ENCODE measurements around the gene CFDP1.

Gene CFDP1

GRCh38 chr16:75310541-75310940 lies 122.8 kb downstream of the CFDP1 start:
- TF ChIP-seq, protein P1, sequence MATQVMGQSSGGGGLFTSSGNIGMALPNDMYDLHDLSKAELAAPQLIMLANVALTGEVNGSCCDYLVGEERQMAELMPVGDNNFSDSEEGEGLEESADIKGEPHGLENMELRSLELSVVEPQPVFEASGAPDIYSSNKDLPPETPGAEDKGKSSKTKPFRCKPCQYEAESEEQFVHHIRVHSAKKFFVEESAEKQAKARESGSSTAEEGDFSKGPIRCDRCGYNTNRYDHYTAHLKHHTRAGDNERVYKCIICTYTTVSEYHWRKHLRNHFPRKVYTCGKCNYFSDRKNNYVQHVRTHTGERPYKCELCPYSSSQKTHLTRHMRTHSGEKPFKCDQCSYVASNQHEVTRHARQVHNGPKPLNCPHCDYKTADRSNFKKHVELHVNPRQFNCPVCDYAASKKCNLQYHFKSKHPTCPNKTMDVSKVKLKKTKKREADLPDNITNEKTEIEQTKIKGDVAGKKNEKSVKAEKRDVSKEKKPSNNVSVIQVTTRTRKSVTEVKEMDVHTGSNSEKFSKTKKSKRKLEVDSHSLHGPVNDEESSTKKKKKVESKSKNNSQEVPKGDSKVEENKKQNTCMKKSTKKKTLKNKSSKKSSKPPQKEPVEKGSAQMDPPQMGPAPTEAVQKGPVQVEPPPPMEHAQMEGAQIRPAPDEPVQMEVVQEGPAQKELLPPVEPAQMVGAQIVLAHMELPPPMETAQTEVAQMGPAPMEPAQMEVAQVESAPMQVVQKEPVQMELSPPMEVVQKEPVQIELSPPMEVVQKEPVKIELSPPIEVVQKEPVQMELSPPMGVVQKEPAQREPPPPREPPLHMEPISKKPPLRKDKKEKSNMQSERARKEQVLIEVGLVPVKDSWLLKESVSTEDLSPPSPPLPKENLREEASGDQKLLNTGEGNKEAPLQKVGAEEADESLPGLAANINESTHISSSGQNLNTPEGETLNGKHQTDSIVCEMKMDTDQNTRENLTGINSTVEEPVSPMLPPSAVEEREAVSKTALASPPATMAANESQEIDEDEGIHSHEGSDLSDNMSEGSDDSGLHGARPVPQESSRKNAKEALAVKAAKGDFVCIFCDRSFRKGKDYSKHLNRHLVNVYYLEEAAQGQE (IDR thresholded peaks at IDR 0.05; ENCODE audit: low read depth) = no peak
- TF ChIP-seq EGR1 (IDR thresholded peaks at IDR 0.05) (no peak), YY1 (IDR thresholded peaks at IDR 0.05; ENCODE audit: low read depth) (no peak), TAF1 (IDR thresholded peaks at IDR 0.05; ENCODE audit: low read depth) (no peak), EP300 (IDR thresholded peaks at IDR 0.05; ENCODE audit: borderline replicate concordance) (no peak), NFIC (IDR thresholded peaks at IDR 0.05) (no peak), CEBPB (IDR thresholded peaks at IDR 0.05) (no peak), RAD21 (IDR thresholded peaks at IDR 0.05; ENCODE audit: low read depth) (no peak), CREB1 (IDR thresholded peaks at IDR 0.05; ENCODE audit: low read depth) (no peak), ZBTB7A (IDR thresholded peaks at IDR 0.05; ENCODE audit: low read depth) (no peak)
- TF ChIP-seq, protein P2, sequence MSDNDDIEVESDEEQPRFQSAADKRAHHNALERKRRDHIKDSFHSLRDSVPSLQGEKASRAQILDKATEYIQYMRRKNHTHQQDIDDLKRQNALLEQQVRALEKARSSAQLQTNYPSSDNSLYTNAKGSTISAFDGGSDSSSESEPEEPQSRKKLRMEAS (IDR thresholded peaks at IDR 0.05) = no peak

DNA sequence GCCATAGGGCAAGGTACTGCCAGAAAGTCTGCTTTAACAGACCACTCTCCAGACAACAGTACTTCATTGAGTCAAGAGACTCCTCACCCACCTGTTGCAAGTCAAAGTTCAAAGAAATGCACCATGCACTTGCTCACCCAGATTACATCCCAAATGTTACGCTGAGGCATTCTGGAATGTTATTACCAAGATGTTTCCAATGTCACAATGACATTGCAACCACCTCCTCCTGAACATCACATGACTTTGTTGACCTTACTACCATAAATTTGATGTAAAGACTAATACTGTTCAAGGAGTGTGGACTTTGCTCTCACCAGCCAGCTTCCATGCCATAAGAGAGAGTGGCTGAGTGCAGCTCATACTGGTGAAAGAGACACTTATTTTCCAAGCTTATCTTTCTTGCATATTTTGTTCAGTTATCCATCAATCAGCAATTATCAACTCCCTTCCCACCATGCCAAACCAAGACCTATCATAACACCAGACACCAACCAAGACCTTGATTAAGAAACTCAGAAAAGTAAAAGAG lies 123.3 kb downstream of the CFDP1 start:
- TF ChIP-seq TCF12 (IDR thresholded peaks at IDR 0.05; ENCODE audit: low read depth) (no peak), CEBPB (IDR thresholded peaks at IDR 0.05) (no peak), EP300 (IDR thresholded peaks at IDR 0.05; ENCODE audit: borderline replicate concordance) (no peak), FOXM1 (IDR thresholded peaks at IDR 0.05; ENCODE audit: borderline replicate concordance, low read depth) (no peak), USF1 (IDR thresholded peaks at IDR 0.05) (no peak), TEAD4 (IDR thresholded peaks at IDR 0.05) (no peak), ZBTB7A (IDR thresholded peaks at IDR 0.05; ENCODE audit: low read depth) (no peak), NFIC (IDR thresholded peaks at IDR 0.05) (no peak), YY1 (IDR thresholded peaks at IDR 0.05; ENCODE audit: low read depth) (no peak)
- TF ChIP-seq, protein P2 (IDR thresholded peaks at IDR 0.05) = no peak

- TF ChIP-seq CEBPB (IDR thresholded peaks at IDR 0.05) (no peak), FOXM1 (IDR thresholded peaks at IDR 0.05; ENCODE audit: borderline replicate concordance, low read depth) (no peak), RAD21 (IDR thresholded peaks at IDR 0.05; ENCODE audit: low read depth) (no peak), EP300 (IDR thresholded peaks at IDR 0.05; ENCODE audit: borderline replicate concordance) (no peak), NFIC (IDR thresholded peaks at IDR 0.05) (no peak), YY1 (IDR thresholded peaks at IDR 0.05; ENCODE audit: low read depth) (no peak), USF1 (IDR thresholded peaks at IDR 0.05) (no peak)
Observed at GRCh38 chr16:75309156-75309555, 124.1 kb downstream of the CFDP1 start.

GRCh38 chr16:75308011-75308410 lies 125.3 kb downstream of the CFDP1 start:
- TF ChIP-seq EP300 (IDR thresholded peaks at IDR 0.05; ENCODE audit: borderline replicate concordance) (no peak), EGR1 (IDR thresholded peaks at IDR 0.05) (no peak), CEBPB (IDR thresholded peaks at IDR 0.05) (no peak), RAD21 (IDR thresholded peaks at IDR 0.05; ENCODE audit: low read depth) (no peak), NFIC (IDR thresholded peaks at IDR 0.05) (no peak), TAF1 (IDR thresholded peaks at IDR 0.05; ENCODE audit: low read depth) (no peak), TEAD4 (IDR thresholded peaks at IDR 0.05) (no peak), YY1 (IDR thresholded peaks at IDR 0.05; ENCODE audit: low read depth) (no peak), TCF12 (IDR thresholded peaks at IDR 0.05; ENCODE audit: low read depth) (no peak), FOXM1 (IDR thresholded peaks at IDR 0.05; ENCODE audit: borderline replicate concordance, low read depth) (no peak), ZBTB7A (IDR thresholded peaks at IDR 0.05; ENCODE audit: low read depth) (no peak), CREB1 (IDR thresholded peaks at IDR 0.05; ENCODE audit: low read depth) (no peak)
- TF ChIP-seq, protein P2 (IDR thresholded peaks at IDR 0.05) = no peak
- TF ChIP-seq, protein P1 (IDR thresholded peaks at IDR 0.05; ENCODE audit: low read depth) = no peak

DNA sequence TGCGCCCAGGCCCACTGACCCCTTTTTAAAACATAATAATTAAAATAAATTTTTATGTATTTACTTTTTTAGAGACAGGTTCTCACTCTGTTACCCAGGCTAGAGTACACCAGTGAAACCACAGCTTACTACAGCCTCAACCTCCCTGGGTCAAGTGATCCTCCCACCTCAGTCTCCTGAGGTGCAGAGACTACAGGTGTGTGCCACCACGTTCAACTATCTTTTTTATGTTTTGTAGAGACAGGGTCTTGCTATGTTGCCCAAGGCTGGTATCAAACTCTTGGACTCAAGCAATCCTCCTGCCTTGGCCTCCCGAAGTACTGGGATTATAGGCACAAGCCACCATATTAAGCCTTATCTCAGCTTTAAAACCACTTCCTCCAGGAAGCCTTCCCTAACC lies 125.8 kb downstream of the CFDP1 start:
- TF ChIP-seq USF1 (IDR thresholded peaks at IDR 0.05) (no peak), FOXM1 (IDR thresholded peaks at IDR 0.05; ENCODE audit: borderline replicate concordance, low read depth) (no peak), TEAD4 (IDR thresholded peaks at IDR 0.05) (no peak), EGR1 (IDR thresholded peaks at IDR 0.05) (no peak), RAD21 (IDR thresholded peaks at IDR 0.05; ENCODE audit: low read depth) (no peak), CEBPB (IDR thresholded peaks at IDR 0.05) (no peak), CREB1 (IDR thresholded peaks at IDR 0.05; ENCODE audit: low read depth) (no peak), TCF12 (IDR thresholded peaks at IDR 0.05; ENCODE audit: low read depth) (no peak), NFIC (IDR thresholded peaks at IDR 0.05) (no peak), EP300 (IDR thresholded peaks at IDR 0.05; ENCODE audit: borderline replicate concordance) (no peak), YY1 (IDR thresholded peaks at IDR 0.05; ENCODE audit: low read depth) (no peak), ZBTB7A (IDR thresholded peaks at IDR 0.05; ENCODE audit: low read depth) (no peak), TAF1 (IDR thresholded peaks at IDR 0.05; ENCODE audit: low read depth) (no peak)
- TF ChIP-seq, protein P2 (IDR thresholded peaks at IDR 0.05) = no peak
- TF ChIP-seq, protein P1 (IDR thresholded peaks at IDR 0.05; ENCODE audit: low read depth) = no peak
